Left forelimb (tissue), 1 donor: ENCODE data around the gene RRM1.
"Not testable (repeated sequence)": the region's sequence is repeated elsewhere in the genome, so short reads cannot be mapped to it uniquely, and the experiment has no call there.

Experiments used
- DNase-seq: peaks from one replicate; pipeline ENCODE4 v3.0.0-alpha.2; 2018; ENCODE audit warnings: low spot score

The RRM1 gene

DNA sequence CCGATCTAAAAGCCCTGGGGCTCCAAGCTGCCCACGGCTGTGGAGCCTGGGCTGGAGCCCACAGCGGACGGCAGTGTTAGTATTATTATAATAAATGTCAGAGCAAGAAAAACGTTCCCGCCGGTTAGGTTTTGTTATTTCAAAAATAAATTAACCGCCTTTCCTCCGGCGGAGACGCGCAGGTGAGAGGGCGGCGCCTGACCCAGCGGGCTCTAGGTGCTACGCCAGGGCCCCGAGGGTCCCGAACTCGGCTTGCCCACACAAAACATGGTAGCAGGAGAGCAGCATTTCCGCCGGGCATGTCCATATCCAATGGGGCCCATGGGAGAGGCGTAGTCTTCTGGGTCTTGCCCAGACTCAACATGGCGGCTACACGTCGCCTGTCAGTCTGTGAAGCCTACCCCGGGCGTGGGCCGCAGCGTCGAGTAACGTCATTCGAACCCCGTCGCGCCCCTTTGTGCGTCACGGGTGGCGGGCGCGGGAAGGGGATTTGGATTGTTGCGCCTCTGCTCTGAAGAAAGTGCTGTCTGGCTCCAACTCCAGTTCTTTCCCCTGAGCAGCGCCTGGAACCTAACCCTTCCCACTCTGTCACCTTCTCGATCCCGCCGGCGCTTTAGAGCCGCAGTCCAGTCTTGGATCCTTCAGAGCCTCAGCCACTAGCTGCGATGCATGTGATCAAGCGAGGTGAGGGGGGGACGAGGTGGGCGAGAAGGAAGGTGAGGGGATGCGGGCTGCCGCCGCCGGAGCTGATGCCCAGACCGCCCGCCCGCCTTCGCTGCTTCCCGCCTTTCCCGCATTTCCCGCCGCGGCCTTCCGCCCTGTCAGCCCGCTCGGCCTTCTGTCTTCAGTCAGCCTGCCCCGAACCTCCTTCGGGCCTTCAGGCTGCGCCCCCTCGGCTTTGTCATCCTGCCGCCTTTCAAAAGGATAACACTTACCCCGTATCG, at the start of gene RRM1:
Gene RRM1, plus strand, starts transcription at position 452 of the 944 bp plus-strand sequence. Its CDS starts 214 bp downstream, at position 666.
- DNase-seq = peak; percentile 98

DNA sequence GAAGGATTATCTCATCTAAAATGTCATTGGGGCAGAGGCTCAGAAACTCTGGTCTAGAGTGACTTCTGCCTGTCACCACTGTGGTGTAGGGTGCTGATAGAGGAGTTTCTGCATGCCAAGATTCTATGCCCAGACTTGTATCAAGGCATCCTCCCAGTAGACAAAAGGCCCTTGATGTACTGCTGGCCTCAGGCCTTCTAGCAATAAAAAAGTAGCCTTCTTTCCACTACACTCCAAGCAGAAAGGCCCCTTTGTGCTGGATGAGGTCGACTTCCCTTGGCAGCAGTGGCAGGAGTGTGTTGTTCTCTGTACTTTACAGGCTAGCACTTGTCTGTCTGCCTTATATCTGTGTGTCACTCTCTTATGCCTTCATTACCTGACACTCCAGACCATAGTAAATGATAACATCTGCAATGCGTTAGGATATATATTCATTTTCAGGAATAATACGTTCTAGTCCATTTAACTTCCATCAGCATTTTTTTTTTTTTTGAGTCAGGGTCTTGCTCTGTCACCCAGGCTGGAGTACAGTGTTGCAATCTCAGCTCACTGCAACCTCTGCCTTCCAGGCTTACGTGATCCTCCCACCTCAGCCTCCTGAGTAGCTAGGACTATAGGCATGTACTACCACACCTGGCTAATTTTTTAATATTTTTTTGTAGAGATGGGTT, 49.5 kb upstream of the RRM1 start:
- no peak for DNase-seq

DNA sequence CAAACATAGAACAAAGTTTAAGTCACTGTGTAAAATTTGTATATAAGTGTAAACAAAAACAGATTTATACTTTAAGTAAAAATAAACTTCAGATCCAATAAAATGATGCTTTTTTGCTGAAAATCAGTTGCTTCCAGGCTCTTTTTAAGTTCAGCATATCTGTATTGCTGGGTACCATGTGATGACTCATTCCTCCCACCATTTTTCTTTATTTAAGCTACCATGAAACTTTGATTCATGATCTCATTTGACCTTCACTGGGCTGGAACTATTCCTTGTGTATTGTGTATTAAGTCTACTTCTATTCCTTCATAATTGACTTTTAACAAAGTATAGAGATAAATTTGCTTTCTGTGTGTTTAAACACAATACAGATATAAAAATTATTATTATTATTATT, 46.3 kb upstream of the RRM1 start:
- no peak for DNase-seq

DNA sequence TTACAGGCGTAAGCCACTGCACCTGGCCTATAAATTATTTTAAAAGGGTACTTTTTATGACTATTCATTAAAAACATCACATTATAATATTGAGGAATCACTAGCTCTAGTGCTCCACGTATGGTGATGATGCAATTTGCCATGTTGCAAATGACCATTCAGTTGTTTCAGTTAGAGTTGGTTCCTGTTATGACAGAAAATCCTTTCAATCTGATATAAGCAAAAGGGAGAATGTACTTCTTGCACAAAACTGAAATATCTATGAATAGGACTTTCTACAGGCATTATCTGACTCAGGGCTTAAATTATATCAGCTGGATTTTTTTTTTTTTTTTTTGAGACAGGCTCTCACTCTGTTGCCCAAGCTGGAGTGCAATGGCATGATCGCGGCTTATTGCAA, 45.6 kb upstream of the RRM1 start:
- DNase-seq = no peak

DNA sequence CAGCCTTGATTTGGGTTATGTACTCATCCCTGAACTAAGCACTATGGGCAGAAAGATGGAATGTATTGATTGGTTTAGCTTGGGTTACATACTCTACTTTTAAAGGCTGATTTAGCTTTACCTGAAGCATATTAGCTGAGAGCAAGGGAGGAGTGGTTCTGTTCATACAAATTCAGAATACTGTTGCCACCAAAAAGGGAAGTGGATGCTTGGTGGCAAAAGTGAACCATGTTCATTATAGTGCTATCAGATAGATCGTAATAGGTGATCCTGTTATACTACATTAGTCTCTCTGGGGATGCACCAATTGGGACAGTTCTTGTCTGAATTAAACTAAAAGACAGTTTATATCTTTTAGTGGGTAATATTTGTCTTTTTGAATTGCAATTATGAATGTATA, 44.5 kb upstream of the RRM1 start:
- DNase-seq = no peak

DNA sequence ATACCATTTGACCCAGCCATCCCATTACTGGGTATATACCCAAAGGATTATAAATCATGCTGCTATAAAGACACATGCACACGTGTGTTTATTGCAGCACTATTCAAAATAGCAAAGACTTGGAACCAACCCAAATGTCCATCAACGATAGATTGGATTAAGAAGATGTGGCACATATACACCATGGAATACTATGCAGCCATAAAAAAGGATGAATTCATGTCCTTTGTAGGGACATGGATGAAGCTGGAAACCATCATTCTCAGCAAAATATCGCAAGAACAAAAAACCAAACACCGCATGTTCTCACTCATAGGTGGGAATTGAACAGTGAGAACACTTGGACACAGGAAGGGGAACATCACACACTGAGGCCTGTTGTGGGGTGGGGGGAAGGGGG, 41.4 kb upstream of the RRM1 start:
- not testable (repeated sequence) for DNase-seq

DNA sequence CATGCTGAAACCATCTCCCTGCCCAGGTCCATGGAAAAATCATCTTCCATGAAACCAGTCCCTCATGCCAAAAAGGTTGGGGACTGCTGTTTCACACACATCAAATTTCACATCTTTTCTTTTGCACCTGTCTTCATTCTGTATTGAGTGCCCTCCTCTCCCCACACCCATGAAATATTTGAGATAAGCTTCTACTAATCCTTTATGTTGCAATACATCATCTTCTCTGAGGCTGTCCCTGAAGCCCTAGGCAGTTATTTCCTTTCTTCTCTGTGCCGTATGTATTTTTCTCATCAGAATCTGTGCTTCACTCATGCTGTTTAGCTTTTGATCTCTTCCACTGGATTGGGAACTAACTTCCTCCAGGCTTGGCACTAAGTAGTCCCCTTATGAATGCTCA, 40.0 kb upstream of the RRM1 start:
- no peak for DNase-seq

DNA sequence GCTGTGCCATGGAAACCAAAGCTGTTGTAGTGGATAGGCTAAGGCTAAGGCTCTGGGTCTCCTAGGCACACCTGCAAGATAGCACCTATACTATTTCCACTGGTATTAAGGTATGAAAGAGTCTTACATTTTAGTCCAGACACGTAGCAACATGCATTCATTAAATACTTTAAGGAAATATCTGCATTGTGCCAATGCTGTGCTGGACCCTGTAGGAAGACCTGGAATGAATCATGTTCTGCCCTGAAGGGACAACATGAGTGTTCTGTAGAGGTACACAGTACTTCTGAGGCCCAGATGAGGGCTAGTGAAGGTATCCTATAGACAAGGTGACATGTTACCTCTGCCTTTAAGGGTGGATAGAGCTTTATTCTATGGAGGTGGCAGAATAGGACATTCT, 35.2 kb upstream of the RRM1 start:
- no peak for DNase-seq

DNA sequence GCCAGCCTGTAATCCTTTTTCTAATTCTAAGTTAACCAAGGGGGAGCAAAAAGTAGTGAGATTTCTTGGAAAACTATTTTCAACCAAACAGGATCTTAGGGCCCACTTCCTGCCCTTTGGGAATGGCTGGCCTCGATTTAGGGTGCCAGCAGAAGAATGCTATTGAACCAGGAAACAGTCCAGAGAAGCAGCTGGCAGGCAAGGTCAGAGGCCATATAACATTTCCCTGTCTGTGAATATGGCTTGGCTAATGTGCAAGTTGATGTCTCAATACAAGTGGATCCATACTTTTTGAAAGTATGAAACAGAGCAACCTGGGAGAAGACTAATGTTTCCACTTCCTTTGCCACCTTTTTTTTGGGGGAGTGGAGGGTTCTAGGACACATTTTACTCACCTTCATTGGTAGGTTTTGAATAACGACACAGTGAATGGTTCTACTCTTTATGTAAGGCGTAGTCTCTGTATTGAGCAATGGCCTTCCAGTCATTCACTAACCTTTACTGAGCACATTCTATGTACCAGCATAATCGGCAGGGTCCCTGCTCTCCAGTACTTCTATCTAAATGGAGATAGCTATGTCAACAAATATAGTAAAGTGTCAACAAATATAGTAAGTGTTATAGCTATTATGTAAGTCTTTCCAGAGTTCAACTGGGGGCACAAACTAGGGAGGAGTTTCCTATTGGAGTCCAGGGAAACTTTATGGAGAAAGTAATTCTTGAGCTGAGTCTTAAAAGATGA, 34.2 kb upstream of the RRM1 start:
- no peak for DNase-seq

DNA sequence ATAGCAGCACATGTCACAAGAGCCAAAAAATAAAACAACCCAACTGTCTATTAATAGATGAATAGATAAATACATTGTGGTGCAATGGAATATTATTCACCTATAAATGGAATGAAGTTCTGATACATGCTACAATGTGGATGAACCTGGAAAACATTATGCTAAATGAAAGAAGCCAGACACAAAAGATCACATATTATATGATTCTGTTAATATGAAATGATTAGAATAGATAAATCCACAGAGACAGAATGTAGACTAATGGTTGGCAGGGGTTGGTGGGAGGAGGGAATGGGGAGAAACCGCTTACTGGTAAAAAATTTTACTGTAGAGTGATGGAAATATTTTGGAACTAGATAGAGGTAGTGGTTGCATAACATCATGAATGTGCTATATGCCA, 32.9 kb upstream of the RRM1 start:
- DNase-seq = no peak

DNA sequence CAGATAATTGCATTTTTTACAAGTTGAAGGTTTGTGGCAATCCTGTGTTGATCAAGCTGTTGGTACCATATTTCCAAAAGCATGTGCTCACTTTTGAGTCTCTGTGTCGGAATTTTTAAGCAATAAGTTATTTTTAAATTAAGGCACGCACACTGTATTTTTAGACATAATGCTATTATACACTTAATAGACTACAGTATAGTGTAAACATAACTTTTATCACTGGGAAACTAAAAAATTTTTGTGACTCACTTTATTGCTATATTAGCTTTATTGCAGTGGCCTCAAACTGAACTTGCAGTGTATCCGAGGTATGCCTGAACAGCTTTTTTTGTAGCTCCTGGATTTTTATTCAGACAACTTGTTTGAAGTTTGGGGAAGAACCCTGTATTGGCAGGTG, 31.3 kb upstream of the RRM1 start:
- DNase-seq = no peak

DNA sequence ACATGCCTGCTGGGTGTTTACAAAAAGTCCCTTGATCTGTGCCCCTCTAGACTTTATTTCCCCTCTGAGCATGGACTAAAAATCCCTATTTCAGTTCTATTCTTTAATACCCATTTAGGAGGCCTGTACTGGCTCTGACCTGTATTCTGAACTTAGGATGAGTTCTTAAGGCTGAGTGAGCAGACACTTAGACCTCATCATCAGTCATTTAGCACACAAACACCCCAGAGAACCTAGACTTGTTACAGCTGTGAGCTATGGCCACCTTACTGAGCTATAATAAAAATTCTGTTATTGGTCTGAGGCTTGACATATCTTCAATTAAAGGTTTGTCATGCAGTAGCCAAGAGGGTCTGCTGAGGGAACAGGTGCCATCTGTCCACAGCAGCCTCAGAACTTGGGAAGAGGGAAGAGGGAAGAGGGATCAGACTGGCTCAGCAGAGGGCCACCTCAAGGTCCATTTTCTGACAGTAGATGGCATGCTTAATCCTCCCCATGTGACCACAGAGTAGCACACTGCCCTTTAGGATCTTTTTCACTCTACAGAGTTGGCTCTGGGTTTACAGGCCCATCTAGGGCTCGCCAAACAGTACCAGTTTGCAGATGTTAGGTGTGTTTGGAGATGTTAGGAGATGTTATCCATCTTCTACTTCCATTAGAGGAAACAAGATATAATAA, 30.2 kb upstream of the RRM1 start:
- no peak for DNase-seq

DNA sequence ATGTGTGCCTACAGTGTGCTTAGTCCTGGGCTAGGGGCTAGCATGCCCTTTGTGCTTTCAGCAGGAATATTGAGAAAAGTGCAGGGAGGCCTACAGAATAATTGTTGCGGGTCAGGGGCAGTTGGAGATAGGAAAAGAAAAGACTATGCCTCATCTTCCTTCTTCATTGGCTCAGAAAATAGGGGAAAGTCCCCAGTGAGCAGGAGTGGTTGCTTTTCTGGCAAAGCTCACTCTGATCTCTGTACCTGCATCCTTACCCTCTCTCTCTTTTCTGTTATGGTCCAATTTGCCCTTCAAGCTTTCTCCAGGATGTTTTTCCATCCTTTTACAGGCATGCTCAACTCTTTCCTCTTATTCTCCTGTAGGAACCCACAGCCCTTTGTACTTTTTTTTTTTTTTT, 29.5 kb upstream of the RRM1 start:
- no peak for DNase-seq

DNA sequence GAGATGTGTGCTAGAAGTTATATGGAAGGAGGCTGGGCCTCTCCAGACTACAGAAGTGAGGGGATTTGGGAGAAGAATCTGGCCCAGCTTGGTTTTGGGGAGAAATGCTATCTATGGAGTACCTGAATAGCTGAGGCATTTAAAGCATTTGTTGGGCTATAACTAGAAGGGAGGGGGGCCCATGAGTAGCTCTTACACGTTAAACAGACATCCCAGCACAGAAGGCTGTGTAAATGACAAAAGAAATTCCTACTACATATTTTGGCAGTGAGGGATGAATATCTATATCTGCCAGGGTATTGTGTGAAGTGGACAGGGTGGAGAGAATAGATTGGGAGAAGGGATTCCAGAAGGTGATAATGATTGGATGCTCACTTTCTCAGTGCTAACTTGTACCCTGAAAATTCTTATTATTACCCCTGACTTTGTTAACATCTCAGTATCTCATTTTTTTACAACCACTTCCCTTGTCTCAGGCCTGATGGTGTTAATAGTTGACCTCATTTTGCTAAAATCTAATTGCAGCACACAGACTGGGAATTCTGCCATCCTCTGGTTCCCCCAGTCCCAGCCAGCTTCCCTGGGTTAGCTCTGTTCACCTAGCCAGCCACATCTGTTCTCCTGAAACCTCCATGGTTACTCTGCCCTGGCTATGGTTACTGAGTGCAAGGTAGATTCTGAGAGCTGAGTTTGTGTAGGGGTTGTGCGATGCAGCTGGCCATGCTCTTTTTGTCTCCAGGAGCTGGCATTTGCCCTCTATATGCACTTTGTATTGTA, 28.8 kb upstream of the RRM1 start:
- no peak for DNase-seq

DNA sequence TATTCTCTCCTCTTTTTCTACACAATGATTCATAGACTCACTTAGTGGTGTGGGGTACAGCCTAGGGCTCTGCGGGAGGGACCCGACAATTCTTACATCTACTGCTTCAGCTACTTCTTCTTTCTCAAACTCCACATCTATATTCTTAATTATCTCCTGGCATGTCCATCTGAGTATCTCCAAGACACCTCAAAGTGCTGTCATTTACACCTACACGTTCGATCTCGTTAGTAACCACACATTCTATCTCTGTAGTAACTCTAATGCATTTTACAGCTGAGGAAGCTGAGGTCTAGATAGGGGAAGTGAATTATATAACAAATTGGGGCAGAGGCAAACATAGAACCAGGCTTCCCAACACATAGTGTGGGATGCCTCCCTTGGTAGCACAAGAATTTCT, 27.7 kb upstream of the RRM1 start:
- DNase-seq = no peak

DNA sequence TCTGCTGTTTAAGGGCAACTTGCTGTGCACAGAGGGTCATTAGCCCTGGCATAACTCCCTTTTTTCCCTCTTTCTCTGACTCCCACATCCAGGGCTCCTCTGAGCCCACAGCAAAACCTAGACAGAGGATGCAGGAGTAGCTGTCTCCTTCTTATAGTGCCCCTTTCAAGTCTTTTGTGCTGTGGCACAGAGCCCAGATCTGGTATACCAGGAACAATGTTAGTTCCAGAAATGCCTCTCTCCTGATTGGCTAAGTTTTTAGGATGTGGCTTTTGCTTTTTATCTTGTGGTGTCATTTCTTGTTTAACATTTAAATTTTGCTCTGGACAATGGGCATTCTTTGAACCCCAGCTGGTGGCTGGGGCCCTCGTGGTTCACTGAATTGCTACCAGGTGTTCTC, 25.6 kb upstream of the RRM1 start:
- DNase-seq = peak; percentile 18

DNA sequence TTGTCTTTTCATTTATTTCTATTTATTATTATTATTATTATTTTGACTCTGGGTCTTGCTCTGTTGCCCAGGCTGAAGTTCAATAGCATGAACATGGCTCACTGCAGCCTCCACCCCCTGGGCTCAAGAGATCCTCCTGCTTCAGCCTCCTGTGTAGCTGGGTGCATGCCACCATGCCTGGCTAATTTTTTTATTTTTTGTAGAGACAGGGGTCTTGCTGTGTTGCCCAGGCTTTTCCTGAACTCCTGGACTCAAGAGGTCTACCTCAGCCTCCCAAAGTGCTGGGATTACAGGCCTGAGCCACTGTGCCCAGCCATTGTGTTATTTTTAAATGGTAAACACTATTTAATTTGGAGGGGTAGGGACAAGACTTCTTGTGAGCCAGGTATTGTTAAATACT, 23.3 kb upstream of the RRM1 start:
- peak; percentile 2 for DNase-seq

DNA sequence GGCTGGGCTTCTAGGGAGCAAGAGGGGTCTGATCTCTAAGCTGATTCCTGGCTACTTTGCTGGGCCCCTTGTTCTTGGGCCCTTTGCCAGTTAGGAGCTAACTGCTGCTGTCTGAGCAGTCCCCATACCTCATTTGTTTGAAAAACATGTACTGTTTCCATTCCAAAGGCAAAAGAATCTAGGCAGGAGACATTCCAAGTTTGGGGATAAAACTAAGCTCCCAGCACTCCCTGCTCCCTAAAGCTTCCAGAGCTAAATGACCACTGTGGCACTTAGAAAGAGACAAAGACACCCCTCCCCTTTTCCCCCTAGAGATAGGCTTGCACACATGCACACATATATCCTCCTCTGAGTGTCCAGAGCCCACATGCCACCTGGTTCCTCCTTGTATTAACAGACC, 22.7 kb upstream of the RRM1 start:
- DNase-seq = peak; percentile 31

DNA sequence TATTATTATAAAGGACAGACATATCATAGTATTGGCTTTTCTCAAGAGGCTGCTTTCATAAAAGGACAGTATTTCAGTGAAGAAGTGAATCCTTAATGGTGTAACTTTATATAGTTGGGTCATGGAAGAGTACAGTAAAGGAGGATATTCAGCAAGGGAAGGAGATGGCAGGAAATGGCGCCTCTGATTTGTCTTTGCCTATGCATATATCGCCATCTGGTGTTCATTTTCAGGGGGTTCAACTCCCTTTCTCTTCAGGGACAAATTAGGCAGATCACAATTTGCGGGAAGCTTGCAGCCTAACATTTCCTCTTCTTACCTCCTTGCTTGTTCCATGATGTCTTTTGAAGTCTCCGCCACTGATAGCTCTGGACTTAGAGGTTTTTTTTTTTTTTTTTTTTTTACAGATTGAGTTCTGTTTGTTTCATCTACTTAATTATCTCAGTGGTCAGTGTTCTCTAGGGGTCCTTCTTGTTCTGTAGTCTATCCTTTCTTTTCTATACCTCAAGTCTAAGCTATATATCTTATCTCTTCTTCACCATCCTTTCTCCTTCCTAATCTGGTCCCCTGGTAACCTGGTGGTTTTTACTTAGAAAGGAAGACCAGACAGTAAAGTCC, 21.8 kb upstream of the RRM1 start:
- DNase-seq = peak; percentile 40

DNA sequence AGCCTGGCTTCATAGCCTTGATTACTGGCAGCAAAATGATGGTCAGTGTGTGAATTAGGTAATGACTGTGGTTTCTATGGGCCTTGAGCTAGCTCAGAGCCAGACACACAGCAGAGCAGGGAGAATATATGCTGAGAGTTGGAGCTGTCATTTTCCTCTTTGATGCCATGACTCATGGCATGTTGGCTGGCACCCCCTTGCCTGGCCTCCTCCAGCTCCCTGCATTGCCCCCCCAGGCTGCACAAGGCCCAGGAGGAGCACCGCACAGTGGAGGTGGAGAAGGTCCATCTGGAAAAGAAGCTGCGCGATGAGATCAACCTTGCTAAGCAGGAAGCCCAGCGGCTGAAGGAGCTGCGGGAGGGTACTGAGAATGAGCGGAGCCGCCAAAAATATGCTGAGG, 20.3 kb upstream of the RRM1 start:
- DNase-seq = peak; percentile 26

DNA sequence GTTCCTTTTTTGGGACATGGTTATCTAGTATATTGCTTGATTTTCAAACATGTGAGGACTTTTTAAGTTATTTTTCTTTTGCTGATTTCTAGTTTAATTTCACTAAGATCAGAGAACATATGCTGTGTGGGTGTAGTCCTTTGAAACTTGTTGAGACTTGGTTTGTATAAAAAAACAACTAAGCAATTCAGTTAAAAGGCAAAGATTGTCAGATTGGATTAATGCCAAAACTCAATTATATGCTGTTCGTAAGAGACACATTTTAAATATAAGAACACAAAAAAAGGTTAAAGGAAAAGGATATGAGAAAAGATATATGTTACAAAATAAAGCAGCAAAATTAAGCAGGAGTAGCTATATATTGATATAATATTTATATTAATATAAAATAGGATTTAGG, 17.8 kb upstream of the RRM1 start:
- DNase-seq = no peak
